ENCODE results near the gene ASCC1.
"Not testable (repeated sequence)": the region's sequence is repeated elsewhere in the genome, so short reads cannot be mapped to it uniquely, and the experiment has no call there.

Gene ASCC1

GRCh38 chr10:72248468-72249151, 32.5 kb upstream of the ASCC1 start:
- no peak for DNase-seq

- DNase-seq, result no peak
These were observed 30.0 kb upstream of the ASCC1 start for GRCh38 chr10:72245949-72246525.

GRCh38 chr10:72244573-72245038, 28.5 kb upstream of the ASCC1 start:
- no peak for DNase-seq

- no peak for DNase-seq
These were observed 27.9 kb upstream of the ASCC1 start for GRCh38 chr10:72243822-72244437.

GRCh38 chr10:72242675-72243074, 26.6 kb upstream of the ASCC1 start:
- no peak for DNase-seq

- DNase-seq, result no peak
These were observed 25.7 kb upstream of the ASCC1 start for GRCh38 chr10:72241691-72242252.

- DNase-seq, result no peak
These were observed 24.3 kb upstream of the ASCC1 start for GRCh38 chr10:72240371-72240770.

- DNase-seq, result no peak
These were observed 23.3 kb upstream of the ASCC1 start for GRCh38 chr10:72239409-72239808.

GRCh38 chr10:72238392-72239175, 22.5 kb upstream of the ASCC1 start:
- no peak for DNase-seq

- DNase-seq, result no peak
These were observed 19.6 kb upstream of the ASCC1 start for GRCh38 chr10:72235544-72236279.

- no peak for DNase-seq
These were observed 18.6 kb upstream of the ASCC1 start for GRCh38 chr10:72234560-72235095.

- DNase-seq, result no peak
These were observed 17.5 kb upstream of the ASCC1 start for GRCh38 chr10:72233621-72234020.

GRCh38 chr10:72229261-72230251, 13.5 kb upstream of the ASCC1 start:
- no peak for DNase-seq

GRCh38 chr10:72228318-72228751, 12.3 kb upstream of the ASCC1 start:
- no peak for DNase-seq

- DNase-seq, result no peak
These were observed 11.8 kb upstream of the ASCC1 start for GRCh38 chr10:72227826-72228225.

- no peak for DNase-seq
These were observed 10.4 kb upstream of the ASCC1 start for GRCh38 chr10:72226418-72227027.

GRCh38 chr10:72224191-72224590, 8.1 kb upstream of the ASCC1 start:
- not testable (repeated sequence) for DNase-seq

GRCh38 chr10:72223743-72224101, 7.6 kb upstream of the ASCC1 start:
- DNase-seq, result no peak

GRCh38 chr10:72221278-72221677, 5.2 kb upstream of the ASCC1 start:
- DNase-seq, result no peak

- DNase-seq, result no peak
These were observed 4.6 kb upstream of the ASCC1 start for GRCh38 chr10:72220637-72221036.

Data from NCI-H1694 (cell line).